Keratinocyte (primary cell): ENCODE data around the gene PGAM2. TPM values are rescaled to one million over a fixed set of nuclear protein-coding genes. Genes with fewer than 3 reads are reported as not detected.

Experiments
- DNase-seq: peaks from one replicate; pipeline ENCODE4 v3.0.0-alpha.2; 2011; ENCODE audit warnings: low read depth, missing footprints, low spot score
- FAIRE-seq: peaks from 2 replicates; lab custom pipeline; 2011; peaks lifted over from hg19 to GRCh38; lab: Jason Lieb, UNC
- H2AFZ ChIP-seq: 2 replicates; pipeline ENCODE4 v1.6.0; 2012; ENCODE audit warnings: low read length, control low read depth, inconsistent platforms; ENCODE audit not compliant: control insufficient read depth
- H3K27ac ChIP-seq: 2 replicates; pipeline ENCODE4 v1.5.1; 2011; ENCODE audit warnings: low read length; ENCODE audit not compliant: control insufficient read depth, insufficient read depth
- H3K27me3 ChIP-seq: 3 replicates; pipeline ENCODE4 v1.6.0; 2011; ENCODE audit warnings: low read length; ENCODE audit not compliant: control insufficient read depth, insufficient read depth; ENCODE audit errors: extremely low read depth
- H3K36me3 ChIP-seq, 2 experiments: 2 replicates in 1 of 2; 3 replicates in 1 of 2; pipeline ENCODE4 v1.5.1; 2011; ENCODE audit warnings: low read length in 2 of 2, mild to moderate bottlenecking in 1 of 2; ENCODE audit not compliant: control insufficient read depth in 2 of 2, insufficient read depth in 2 of 2; ENCODE audit errors: extremely low read depth in 1 of 2
- H3K4me1 ChIP-seq: 3 replicates; pipeline ENCODE4 v1.5.1; 2011; ENCODE audit warnings: low read length; ENCODE audit not compliant: control insufficient read depth, insufficient read depth; ENCODE audit errors: extremely low read depth
- H3K4me2 ChIP-seq: 3 replicates; pipeline ENCODE4 v1.6.0; 2011; ENCODE audit warnings: low read depth, low read length; ENCODE audit not compliant: control insufficient read depth, insufficient read depth; ENCODE audit errors: extremely low read depth
- H3K4me3 ChIP-seq, 3 experiments: fragments of 200-600 bp in 1 of 3; sonication (generic) in 1 of 3; 2 replicates in 2 of 3; 3 replicates in 1 of 3; pipeline ENCODE4 v1.5.1; 2011 to 2016; ENCODE audit warnings: low read length in 3 of 3, mild to moderate bottlenecking in 3 of 3, control low read depth in 2 of 3, inconsistent platforms in 1 of 3, low read depth in 1 of 3, mixed read lengths in 1 of 3, mixed run types in 1 of 3, moderate library complexity in 1 of 3; ENCODE audit not compliant: control insufficient read depth in 2 of 3, insufficient read depth in 2 of 3; ENCODE audit errors: extremely low read depth in 1 of 3
- H3K79me2 ChIP-seq: 2 replicates; pipeline ENCODE4 v1.6.0; 2012; ENCODE audit warnings: low read length; ENCODE audit not compliant: control insufficient read depth, insufficient read depth
- H3K9ac ChIP-seq: 3 replicates; pipeline ENCODE4 v1.6.0; 2011; ENCODE audit warnings: low read length; ENCODE audit not compliant: control insufficient read depth, insufficient read depth; ENCODE audit errors: extremely low read depth
- H3K9me1 ChIP-seq: 3 replicates; pipeline ENCODE4 v1.6.0; 2011; ENCODE audit warnings: low read length; ENCODE audit not compliant: control insufficient read depth, insufficient read depth; ENCODE audit errors: extremely low read depth
- H3K9me3 ChIP-seq: 2 replicates; pipeline ENCODE4 v1.5.1; 2012; ENCODE audit warnings: low read depth, low read length; ENCODE audit not compliant: control insufficient read depth
- H4K20me1 ChIP-seq: 3 replicates; pipeline ENCODE4 v1.6.0; 2011; ENCODE audit warnings: low read length; ENCODE audit not compliant: control insufficient read depth, insufficient read depth; ENCODE audit errors: extremely low read depth
- EZH2 ChIP-seq: IDR thresholded peaks from one replicate; pipeline ENCODE4 v1.6.1; 2012; ENCODE audit warnings: inconsistent platforms, mild to moderate bottlenecking, low read length, moderate library complexity
- dilution Hi-C: fragments of 300-500 bp; cut with MboI; formaldehyde crosslinking; loops from one replicate; pipeline ENCODE4 v1.7.0; 2020; ENCODE audit warnings: low sequenced_read_pairs; ENCODE audit not compliant: extremely low pct_ligation_motif_present
- polyA plus RNA-seq, 5 experiments: library from polyadenylated mRNA; depleted of rRNA in 3 of 5; stranded (reverse) in 3 of 5; stranded (forward) in 1 of 5; unstranded in 1 of 5; fragments of >200 nt; gene quantifications; 1 replicate in 1 of 5; 2 replicates in 3 of 5; 3 replicates in 1 of 5; pipeline versions ENCODE4 v1.2.1 to v1.2.3, GENCODE V29; 2011 to 2012; ENCODE audit warnings: missing spikeins in 2 of 5, low read depth in 1 of 5, low replicate concordance in 1 of 5
- TF ChIP-seq, protein P1 (sequence below), 3 experiments: IDR thresholded peaks in 1 of 3; conservative IDR thresholded peaks in 1 of 3; optimal IDR thresholded peaks in 1 of 3; 2 replicates in 2 of 3; 3 replicates in 1 of 3; pipeline versions ENCODE3 to v1.5.1; 2011; ENCODE audit warnings: low read length in 3 of 3, mild to moderate bottlenecking in 3 of 3, moderate library complexity in 2 of 3, control low read depth in 1 of 3, inconsistent platforms in 1 of 3; ENCODE audit not compliant: insufficient read depth in 2 of 3; ENCODE audit errors: extremely low read depth in 1 of 3

PGAM2 gene
- polyA plus RNA-seq, 1 donor (not counting 4 experiments of a cell fraction or from before 2014, with no cell fraction given) = not detected

GRCh38 chr7:44073664-44074348 lies 8.4 kb upstream of the PGAM2 start:
- H3K4me3 ChIP-seq = peak overlapping the region in 1 of 3 experiments; percentile 17
- dilution Hi-C loops = no loop called here

DNA sequence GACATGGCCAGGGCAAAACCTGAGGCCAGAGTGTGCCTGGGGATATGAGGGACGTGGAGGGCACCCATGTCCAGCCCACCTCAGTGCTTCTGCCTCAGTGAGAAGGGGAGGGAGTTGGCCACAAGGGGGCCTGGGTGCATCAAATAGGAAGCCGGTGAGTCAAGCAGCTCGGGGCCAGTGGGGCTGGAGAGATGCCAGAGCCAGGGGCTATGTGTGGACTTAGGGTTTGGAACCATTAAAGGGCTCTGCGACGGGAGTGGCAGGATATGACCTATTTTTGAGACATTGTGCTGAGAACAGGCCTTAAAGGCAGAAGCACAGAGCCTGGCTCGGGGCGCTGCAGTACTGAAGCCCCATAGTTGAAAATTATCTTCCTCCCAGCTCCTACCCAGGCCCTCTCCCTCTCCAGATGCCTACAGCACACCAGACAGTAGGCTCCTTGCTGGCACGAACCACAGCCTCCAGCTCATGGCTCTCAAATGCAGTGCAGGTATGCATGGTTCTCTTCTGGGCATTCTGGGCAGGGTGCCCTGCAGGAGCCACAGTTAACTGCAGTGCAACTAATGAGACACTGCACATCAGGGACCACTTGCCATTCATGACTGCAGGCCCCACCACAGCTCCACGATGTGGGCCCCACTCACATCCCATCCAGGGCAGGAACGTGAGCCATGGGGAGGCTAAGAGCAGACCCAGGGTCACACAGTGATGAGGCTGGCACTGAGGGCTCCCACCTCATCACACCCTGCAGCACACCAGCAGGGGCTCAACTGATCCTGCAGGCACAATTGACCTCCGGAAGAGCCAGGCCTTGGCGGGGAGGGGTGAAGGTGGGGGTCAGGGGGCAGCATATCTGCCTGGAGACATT lies 7.2 kb upstream of the PGAM2 start:
- H3K9me3 ChIP-seq = no peaks in the 10 kb centered on the region
- DNase-seq (peak; percentile 85), FAIRE-seq (peak; percentile 83)
- H2AFZ ChIP-seq = no peak overlapping the region
- dilution Hi-C loops = no loop called here
- H3K9ac ChIP-seq = peak overlapping the region; percentile 13
- peaks cover 36% of the 10 kb centered on the region for H3K4me1 ChIP-seq
- H3K27ac ChIP-seq = peak overlapping the region; percentile 82
- H3K36me3 ChIP-seq = peaks cover 0 to 8% of the 10 kb centered on the region in 2 experiments
- H3K79me2 ChIP-seq = no peaks in the 10 kb centered on the region
- no peak overlapping the region for H3K4me3 ChIP-seq
- TF ChIP-seq, protein P1, sequence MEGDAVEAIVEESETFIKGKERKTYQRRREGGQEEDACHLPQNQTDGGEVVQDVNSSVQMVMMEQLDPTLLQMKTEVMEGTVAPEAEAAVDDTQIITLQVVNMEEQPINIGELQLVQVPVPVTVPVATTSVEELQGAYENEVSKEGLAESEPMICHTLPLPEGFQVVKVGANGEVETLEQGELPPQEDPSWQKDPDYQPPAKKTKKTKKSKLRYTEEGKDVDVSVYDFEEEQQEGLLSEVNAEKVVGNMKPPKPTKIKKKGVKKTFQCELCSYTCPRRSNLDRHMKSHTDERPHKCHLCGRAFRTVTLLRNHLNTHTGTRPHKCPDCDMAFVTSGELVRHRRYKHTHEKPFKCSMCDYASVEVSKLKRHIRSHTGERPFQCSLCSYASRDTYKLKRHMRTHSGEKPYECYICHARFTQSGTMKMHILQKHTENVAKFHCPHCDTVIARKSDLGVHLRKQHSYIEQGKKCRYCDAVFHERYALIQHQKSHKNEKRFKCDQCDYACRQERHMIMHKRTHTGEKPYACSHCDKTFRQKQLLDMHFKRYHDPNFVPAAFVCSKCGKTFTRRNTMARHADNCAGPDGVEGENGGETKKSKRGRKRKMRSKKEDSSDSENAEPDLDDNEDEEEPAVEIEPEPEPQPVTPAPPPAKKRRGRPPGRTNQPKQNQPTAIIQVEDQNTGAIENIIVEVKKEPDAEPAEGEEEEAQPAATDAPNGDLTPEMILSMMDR (optimal IDR thresholded peaks at IDR 0.05 in 1 of 3, IDR thresholded peaks at IDR 0.05 in 1 of 3, conservative IDR thresholded peaks at IDR 0.05 in 1 of 3; ENCODE audit: extremely low read depth in 1 of 3, insufficient read depth in 2 of 3, low read length in 3 of 3) = peak in 2 of 3 experiments; percentile 81 to 86
- TF ChIP-seq EZH2 = no peak
- no peaks in the 10 kb centered on the region for H3K27me3 ChIP-seq
- peak overlapping the region; percentile 68 for H3K4me2 ChIP-seq
- H4K20me1 ChIP-seq = no peaks in the 10 kb centered on the region
- peaks cover 3% of the 10 kb centered on the region for H3K9me1 ChIP-seq

More at GRCh38 chr7:44073664-44074348, 8.4 kb upstream of the PGAM2 start:
- Histone ChIP-seq H3K9me1 (peaks cover 3% of the 10 kb centered on the region), H4K20me1 (no peaks in the 10 kb centered on the region), H2AFZ (no peak overlapping the region), H3K79me2 (no peaks in the 10 kb centered on the region), H3K4me1 (peaks cover 36% of the 10 kb centered on the region), H3K36me3 (peaks cover 6 to 17% of the 10 kb centered on the region in 2 experiments), H3K9me3 (no peaks in the 10 kb centered on the region), H3K27me3 (no peaks in the 10 kb centered on the region), H3K9ac (peak overlapping the region; percentile 41), H3K4me2 (peak overlapping the region; percentile 22), H3K27ac (peak overlapping the region; percentile 31)
- FAIRE-seq (peak; percentile 43), DNase-seq (peak; percentile 72)
- TF ChIP-seq, protein P1 (optimal IDR thresholded peaks at IDR 0.05 in 1 of 3, IDR thresholded peaks at IDR 0.05 in 1 of 3, conservative IDR thresholded peaks at IDR 0.05 in 1 of 3; ENCODE audit: extremely low read depth in 1 of 3, insufficient read depth in 2 of 3, low read length in 3 of 3) = no peak
- TF ChIP-seq EZH2 = no peak
